Choroid plexus epithelial cell (primary cell): ENCODE results near the gene CNGA2.

Source experiments
- DNase-seq: peaks from one replicate; pipeline ENCODE4 v3.0.0-alpha.2; 2010; ENCODE audit warnings: low read depth
- H3K4me3 ChIP-seq: 2 replicates; pipeline ENCODE4 v1.5.1; 2011; ENCODE audit warnings: low read depth, mild to moderate bottlenecking, control low read depth, low read length, moderate library complexity
- CTCF ChIP-seq: conservative IDR thresholded peaks from 2 replicates; pipeline ENCODE4 v1.5.1; 2011; ENCODE audit warnings: low read depth, mild to moderate bottlenecking, control low read depth, inconsistent platforms, low read length, moderate library complexity

CNGA2 gene

GRCh38 chrX:151722241-151722846 is 12.2 kb upstream of the CNGA2 start:
- peak; percentile 38 for TF ChIP-seq CTCF
- peak; percentile 14 for DNase-seq
- H3K4me3 ChIP-seq: no peak overlapping the region

GRCh38 chrX:151723156-151723760 is 11.3 kb upstream of the CNGA2 start:
- no peak for DNase-seq
- TF ChIP-seq CTCF: no peak
- no peak overlapping the region for H3K4me3 ChIP-seq

GRCh38 chrX:151724563-151725337 is 9.8 kb upstream of the CNGA2 start:
- H3K4me3 ChIP-seq: no peak overlapping the region
- no peak for DNase-seq
- TF ChIP-seq CTCF: no peak

- TF ChIP-seq CTCF: no peak
- DNase-seq: no peak
- H3K4me3 ChIP-seq: no peak overlapping the region
Observed at GRCh38 chrX:151725338-151725614, 9.3 kb upstream of the CNGA2 start.

GRCh38 chrX:151726751-151727150 is 7.8 kb upstream of the CNGA2 start:
- TF ChIP-seq CTCF: no peak
- no peak overlapping the region for H3K4me3 ChIP-seq
- no peak for DNase-seq

- DNase-seq: no peak
- TF ChIP-seq CTCF: no peak
- no peak overlapping the region for H3K4me3 ChIP-seq
Observed at GRCh38 chrX:151727346-151727745, 7.2 kb upstream of the CNGA2 start.
